Colonic mucosa (tissue), 4 donors: ENCODE measurements around the gene SEMA5A. TPM values are rescaled to one million over a fixed set of nuclear protein-coding genes. Genes with fewer than 3 reads are reported as not detected.

Experiments
- DNase-seq: peaks from one replicate; pipeline ENCODE4 v3.0.0-alpha.2; 2020
- H3K27ac ChIP-seq: fragments of 200-600 bp; one replicate; pipeline ENCODE4 v1.8.0; 2021
- H3K27me3 ChIP-seq: fragments of 200-600 bp; one replicate; pipeline ENCODE4 v1.8.0; 2021
- H3K36me3 ChIP-seq: fragments of 200-600 bp; one replicate; pipeline ENCODE4 v1.8.0; 2021
- H3K4me1 ChIP-seq: fragments of 200-600 bp; one replicate; pipeline ENCODE4 v1.8.0; 2021; ENCODE audit warnings: mild to moderate bottlenecking
- H3K4me3 ChIP-seq: fragments of 200-600 bp; one replicate; pipeline ENCODE4 v1.8.0; 2021
- H3K9ac ChIP-seq, 2 donors: one replicate each; pipeline ENCODE4 v1.7.0; 2013; ENCODE audit warnings: control low read depth in 2 of 2, low read depth in 2 of 2, low read length in 2 of 2
- H3K9me3 ChIP-seq: fragments of 200-600 bp; one replicate; pipeline ENCODE4 v1.8.0; 2021
- CTCF ChIP-seq: fragments of 200-600 bp; IDR thresholded peaks from one replicate; pipeline ENCODE4 v1.8.0; 2022; ENCODE audit warnings: antibody characterized with exemption, mild to moderate bottlenecking
- intact Hi-C: fragments of 100-400 bp; cut with DNase I; formaldehyde crosslinking; loops from one replicate; pipeline ENCODE4 v1.14.1; 2022
- total RNA-seq, 2 donors: library from RNA; stranded (reverse); fragmentation: NEBNext Ultra II Directional in 1 of 2; extraction: Animal tissue kit (Norgen Biotek cat#: 25700) in 1 of 2; gene quantifications; one replicate each; pipeline ENCODE4 v1.2.1, GENCODE V29; 2021
- donor health status: healthy.
- donor health status: DM: no; HTN: no; CAD: no.
- donor health status: DM: no; HTN: no; CAD: no.

The SEMA5A gene
- total RNA-seq, 2 donors from 2014 or later, result 23.3 to 32.7 TPM

GRCh38 chr5:9390113-9390512 is 155.8 kb downstream of the SEMA5A start:
- no peak overlapping the region for H3K9ac ChIP-seq
- TF ChIP-seq CTCF, result no peak
- H3K4me1 ChIP-seq, result no peaks in the 10 kb centered on the region
- H3K27ac ChIP-seq, result no peak overlapping the region
- no peaks in the 10 kb centered on the region for H3K36me3 ChIP-seq
- intact Hi-C loops, result no loop called here
- H3K4me3 ChIP-seq, result no peak overlapping the region
- no peak for DNase-seq
- no peaks in the 10 kb centered on the region for H3K9me3 ChIP-seq
- no peaks in the 10 kb centered on the region for H3K27me3 ChIP-seq

- DNase-seq, result no peak
- Histone ChIP-seq H3K9ac (no peak overlapping the region), H3K9me3 (no peaks in the 10 kb centered on the region), H3K4me1 (no peaks in the 10 kb centered on the region), H3K27ac (no peak overlapping the region), H3K27me3 (no peaks in the 10 kb centered on the region), H3K36me3 (no peaks in the 10 kb centered on the region), H3K4me3 (no peak overlapping the region)
- TF ChIP-seq CTCF, result no peak
- intact Hi-C loops, result no loop called here
These were observed 156.8 kb downstream of the SEMA5A start for GRCh38 chr5:9388941-9389674.

GRCh38 chr5:9387879-9388278 is 158.0 kb downstream of the SEMA5A start:
- Histone ChIP-seq H3K27me3 (no peaks in the 10 kb centered on the region), H3K36me3 (no peaks in the 10 kb centered on the region), H3K27ac (no peak overlapping the region), H3K4me1 (no peaks in the 10 kb centered on the region), H3K4me3 (no peak overlapping the region), H3K9me3 (no peaks in the 10 kb centered on the region), H3K9ac (no peak overlapping the region)
- intact Hi-C loops, result no loop called here
- DNase-seq, result no peak
- no peak for TF ChIP-seq CTCF

GRCh38 chr5:9386945-9387344 is 158.9 kb downstream of the SEMA5A start:
- DNase-seq, result no peak
- no peak overlapping the region for H3K4me3 ChIP-seq
- intact Hi-C loops, result no loop called here
- no peak for TF ChIP-seq CTCF
- no peaks in the 10 kb centered on the region for H3K9me3 ChIP-seq
- no peaks in the 10 kb centered on the region for H3K36me3 ChIP-seq
- H3K4me1 ChIP-seq, result no peaks in the 10 kb centered on the region
- no peaks in the 10 kb centered on the region for H3K27me3 ChIP-seq
- H3K9ac ChIP-seq, result no peak overlapping the region
- H3K27ac ChIP-seq, result no peak overlapping the region

GRCh38 chr5:9382522-9382921 is 163.4 kb downstream of the SEMA5A start:
- no peaks in the 10 kb centered on the region for H3K9me3 ChIP-seq
- H3K4me1 ChIP-seq, result no peaks in the 10 kb centered on the region
- no peak overlapping the region for H3K9ac ChIP-seq
- no peak for DNase-seq
- no peak overlapping the region for H3K4me3 ChIP-seq
- intact Hi-C loops, result no loop called here
- no peaks in the 10 kb centered on the region for H3K36me3 ChIP-seq
- H3K27me3 ChIP-seq, result no peaks in the 10 kb centered on the region
- no peak for TF ChIP-seq CTCF
- no peak overlapping the region for H3K27ac ChIP-seq
